ENCODE data around the gene ZNF583.
A peak's percentile ranks its signal among the peaks of the same experiment; 100 is the strongest.

ZNF583 gene

GRCh38 chr19:56393119-56394012 lies 10.8 kb upstream of the ZNF583 start, which contains the start of gene ZNF582:
Gene ZNF582, minus strand, starts transcription at chr19:56393534. Its CDS starts 1,782 bp downstream, at chr19:56391752.
- H3K27ac ChIP-seq (ENCODE audit: low read depth, low read length), result peak within 1 kb of the TSS; percentile 92
- H3K27me3 ChIP-seq (ENCODE audit: control insufficient read depth, insufficient read depth, low read length), result no peaks in the 10 kb centered on the region
- H3K36me3 ChIP-seq (ENCODE audit: control insufficient read depth, insufficient read depth, low read length), result peaks cover 11% of the 10 kb centered on the region; the same call in 1 of the 2 replicates
- peak within 1 kb of the TSS; percentile 98 for H3K9ac ChIP-seq (ENCODE audit: low read depth, low read length)
- no peaks in the 10 kb centered on the region for H3K4me1 ChIP-seq (ENCODE audit: control insufficient read depth, insufficient read depth, low read length)
- peaks cover 28% of the 10 kb centered on the region for H3K9me3 ChIP-seq (ENCODE audit: control insufficient read depth, insufficient read depth, low read length)
- H3K4me3 ChIP-seq (ENCODE audit: low read depth, low read length), result peak within 1 kb of the TSS; percentile 84

GRCh38 chr19:56398809-56399208 lies 5.3 kb upstream of the ZNF583 start:
- Histone ChIP-seq H3K27me3 (ENCODE audit: control insufficient read depth, insufficient read depth, low read length) (no peaks in the 10 kb centered on the region), H3K9me3 (ENCODE audit: control insufficient read depth, insufficient read depth, low read length) (peaks cover 47% of the 10 kb centered on the region), H3K4me3 (ENCODE audit: low read depth, low read length) (no peak overlapping the region), H3K36me3 (ENCODE audit: control insufficient read depth, insufficient read depth, low read length) (peaks cover 15% of the 10 kb centered on the region), H3K27ac (ENCODE audit: low read depth, low read length) (no peak overlapping the region), H3K4me1 (ENCODE audit: control insufficient read depth, insufficient read depth, low read length) (no peaks in the 10 kb centered on the region), H3K9ac (ENCODE audit: low read depth, low read length) (no peak overlapping the region)

DNA sequence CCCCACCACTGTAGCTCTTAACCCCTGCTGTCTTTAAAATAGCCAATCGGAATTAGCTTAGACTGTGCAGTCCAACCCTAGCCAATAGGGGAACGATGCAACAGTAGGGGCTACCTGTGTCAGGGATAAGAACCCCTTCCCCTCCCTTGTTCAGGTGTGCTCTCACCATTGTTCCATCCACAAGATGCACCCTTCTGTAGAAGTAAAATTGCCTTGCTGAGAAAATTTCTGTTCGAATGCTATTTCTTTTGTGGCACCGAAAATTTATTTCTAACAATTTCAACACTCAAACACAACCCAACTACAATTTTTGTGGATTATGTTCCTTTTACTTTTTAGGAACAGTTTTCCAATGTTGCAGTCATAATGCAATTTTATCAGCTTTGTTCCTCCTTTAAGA lies 3.6 kb upstream of the ZNF583 start:
- Histone ChIP-seq H3K4me1 (ENCODE audit: control insufficient read depth, insufficient read depth, low read length) (no peaks in the 10 kb centered on the region; the same call in 1 of the 2 replicates), H3K9me3 (ENCODE audit: control insufficient read depth, insufficient read depth, low read length) (peaks cover 32% of the 10 kb centered on the region), H3K27ac (ENCODE audit: low read depth, low read length) (no peak overlapping the region), H3K9ac (ENCODE audit: low read depth, low read length) (no peak overlapping the region), H3K4me3 (ENCODE audit: low read depth, low read length) (no peak overlapping the region), H3K27me3 (ENCODE audit: control insufficient read depth, insufficient read depth, low read length) (no peaks in the 10 kb centered on the region), H3K36me3 (ENCODE audit: control insufficient read depth, insufficient read depth, low read length) (peaks cover 15% of the 10 kb centered on the region)

DNA sequence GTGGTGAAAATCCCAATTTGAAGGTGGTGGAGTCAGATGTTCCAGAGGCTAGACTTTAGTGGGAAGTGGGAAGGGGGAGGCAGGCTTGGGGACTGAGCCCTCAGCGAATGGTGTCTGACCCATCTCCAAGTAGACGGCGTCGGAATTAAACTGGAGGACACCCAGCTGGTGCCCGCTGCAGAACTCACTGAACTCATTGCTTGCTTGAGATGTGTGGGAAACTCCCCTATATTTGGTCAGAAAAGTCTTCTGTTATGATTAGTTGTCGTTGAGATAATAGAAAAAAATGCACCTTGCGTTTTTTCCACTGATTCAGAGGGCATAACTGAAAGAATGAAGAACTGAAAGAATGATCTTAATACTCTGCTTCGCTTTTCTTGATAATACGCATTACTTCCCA lies 871 bp upstream of the ZNF583 start:
- Histone ChIP-seq H3K27ac (ENCODE audit: low read depth, low read length) (no peak overlapping the region), H3K27me3 (ENCODE audit: control insufficient read depth, insufficient read depth, low read length) (no peaks in the 10 kb centered on the region), H3K4me1 (ENCODE audit: control insufficient read depth, insufficient read depth, low read length) (no peaks in the 10 kb centered on the region; the same call in 1 of the 2 replicates), H3K36me3 (ENCODE audit: control insufficient read depth, insufficient read depth, low read length) (peaks cover 16% of the 10 kb centered on the region), H3K9ac (ENCODE audit: low read depth, low read length) (no peak overlapping the region), H3K4me3 (ENCODE audit: low read depth, low read length) (peak overlapping the region; percentile 92), H3K9me3 (ENCODE audit: control insufficient read depth, insufficient read depth, low read length) (peaks cover 39% of the 10 kb centered on the region)

- Histone ChIP-seq H3K4me3 (ENCODE audit: low read depth, low read length) (peak overlapping the region; percentile 92), H3K36me3 (ENCODE audit: control insufficient read depth, insufficient read depth, low read length) (peaks cover 15% of the 10 kb centered on the region), H3K27me3 (ENCODE audit: control insufficient read depth, insufficient read depth, low read length) (no peaks in the 10 kb centered on the region), H3K4me1 (ENCODE audit: control insufficient read depth, insufficient read depth, low read length) (no peaks in the 10 kb centered on the region; the same call in 1 of the 2 replicates), H3K9me3 (ENCODE audit: control insufficient read depth, insufficient read depth, low read length) (peaks cover 43% of the 10 kb centered on the region), H3K9ac (ENCODE audit: low read depth, low read length) (peak overlapping the region; percentile 86; the same call in 1 of the 2 replicates), H3K27ac (ENCODE audit: low read depth, low read length) (no peak overlapping the region)
Observed at GRCh38 chr19:56404705-56405056, 549 bp downstream of the ZNF583 start.

GRCh38 chr19:56405062-56405461 lies 930 bp downstream of the ZNF583 start:
- Histone ChIP-seq H3K4me3 (ENCODE audit: low read depth, low read length) (peak overlapping the region; percentile 92; the same call in 1 of the 2 replicates), H3K9me3 (ENCODE audit: control insufficient read depth, insufficient read depth, low read length) (peaks cover 42% of the 10 kb centered on the region), H3K9ac (ENCODE audit: low read depth, low read length) (no peak overlapping the region), H3K27ac (ENCODE audit: low read depth, low read length) (no peak overlapping the region), H3K27me3 (ENCODE audit: control insufficient read depth, insufficient read depth, low read length) (no peaks in the 10 kb centered on the region), H3K4me1 (ENCODE audit: control insufficient read depth, insufficient read depth, low read length) (no peaks in the 10 kb centered on the region; the same call in 1 of the 2 replicates), H3K36me3 (ENCODE audit: control insufficient read depth, insufficient read depth, low read length) (peaks cover 19% of the 10 kb centered on the region)

DNA sequence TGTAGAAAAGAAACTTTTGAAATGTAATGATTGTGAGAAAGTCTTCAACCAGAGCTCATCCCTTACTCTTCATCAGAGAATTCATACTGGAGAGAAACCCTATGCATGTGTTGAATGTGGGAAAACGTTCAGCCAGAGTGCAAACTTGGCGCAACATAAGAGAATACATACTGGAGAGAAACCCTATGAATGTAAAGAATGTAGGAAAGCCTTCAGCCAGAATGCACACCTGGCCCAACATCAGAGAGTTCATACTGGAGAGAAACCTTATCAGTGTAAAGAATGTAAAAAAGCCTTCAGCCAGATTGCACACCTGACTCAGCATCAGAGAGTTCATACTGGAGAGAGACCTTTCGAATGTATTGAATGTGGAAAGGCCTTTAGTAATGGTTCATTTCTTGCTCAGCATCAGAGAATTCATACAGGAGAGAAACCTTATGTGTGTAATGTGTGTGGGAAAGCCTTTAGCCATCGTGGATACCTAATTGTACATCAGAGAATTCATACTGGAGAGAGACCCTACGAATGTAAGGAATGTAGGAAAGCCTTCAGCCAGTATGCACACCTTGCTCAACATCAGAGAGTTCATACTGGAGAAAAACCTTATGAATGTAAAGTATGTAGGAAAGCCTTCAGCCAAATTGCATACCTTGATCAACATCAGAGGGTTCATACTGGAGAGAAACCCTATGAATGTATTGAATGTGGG lies 19.3 kb downstream of the ZNF583 start:
- H3K9me3 ChIP-seq (ENCODE audit: control insufficient read depth, insufficient read depth, low read length), result peaks cover 98% of the 10 kb centered on the region

DNA sequence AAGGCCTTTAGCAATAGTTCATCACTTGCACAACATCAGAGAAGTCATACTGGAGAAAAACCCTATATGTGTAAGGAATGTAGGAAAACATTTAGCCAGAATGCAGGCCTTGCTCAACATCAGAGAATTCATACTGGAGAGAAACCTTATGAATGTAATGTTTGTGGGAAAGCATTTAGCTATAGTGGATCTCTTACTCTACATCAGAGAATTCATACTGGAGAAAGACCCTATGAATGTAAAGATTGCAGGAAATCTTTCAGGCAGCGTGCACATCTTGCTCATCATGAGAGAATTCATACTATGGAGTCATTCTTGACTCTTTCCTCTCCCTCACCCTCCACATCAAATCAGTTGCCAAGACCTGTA lies 19.8 kb downstream of the ZNF583 start:
- Histone ChIP-seq H3K36me3 (ENCODE audit: control insufficient read depth, insufficient read depth, low read length) (peaks cover 7% of the 10 kb centered on the region), H3K4me3 (ENCODE audit: low read depth, low read length) (peak overlapping the region; percentile 3; the same call in 1 of the 2 replicates), H3K27ac (ENCODE audit: low read depth, low read length) (no peak overlapping the region), H3K9ac (ENCODE audit: low read depth, low read length) (no peak overlapping the region), H3K9me3 (ENCODE audit: control insufficient read depth, insufficient read depth, low read length) (peaks cover 98% of the 10 kb centered on the region), H3K27me3 (ENCODE audit: control insufficient read depth, insufficient read depth, low read length) (no peaks in the 10 kb centered on the region), H3K4me1 (ENCODE audit: control insufficient read depth, insufficient read depth, low read length) (no peaks in the 10 kb centered on the region)

More for the DNA sequence above, 19.3 kb downstream of the ZNF583 start:
- Histone ChIP-seq H3K4me1 (ENCODE audit: control insufficient read depth, insufficient read depth, low read length) (no peaks in the 10 kb centered on the region), H3K36me3 (ENCODE audit: control insufficient read depth, insufficient read depth, low read length) (peaks cover 7% of the 10 kb centered on the region), H3K27ac (ENCODE audit: low read depth, low read length) (no peak overlapping the region), H3K27me3 (ENCODE audit: control insufficient read depth, insufficient read depth, low read length) (no peaks in the 10 kb centered on the region), H3K4me3 (ENCODE audit: low read depth, low read length) (0 out of 2 replicates have a peak overlapping the region, but pooled peaks have one; percentile 3), H3K9ac (ENCODE audit: low read depth, low read length) (no peak overlapping the region)

- Histone ChIP-seq H3K9ac (ENCODE audit: low read depth, low read length) (no peak overlapping the region), H3K9me3 (ENCODE audit: control insufficient read depth, insufficient read depth, low read length) (peaks cover 82% of the 10 kb centered on the region), H3K4me3 (ENCODE audit: low read depth, low read length) (no peak overlapping the region; the same call in 1 of the 2 replicates), H3K27me3 (ENCODE audit: control insufficient read depth, insufficient read depth, low read length) (no peaks in the 10 kb centered on the region), H3K36me3 (ENCODE audit: control insufficient read depth, insufficient read depth, low read length) (peaks cover 20% of the 10 kb centered on the region), H3K27ac (ENCODE audit: low read depth, low read length) (no peak overlapping the region), H3K4me1 (ENCODE audit: control insufficient read depth, insufficient read depth, low read length) (no peaks in the 10 kb centered on the region)
Observed at GRCh38 chr19:56441206-56441792, 37.2 kb downstream of the ZNF583 start.

DNA sequence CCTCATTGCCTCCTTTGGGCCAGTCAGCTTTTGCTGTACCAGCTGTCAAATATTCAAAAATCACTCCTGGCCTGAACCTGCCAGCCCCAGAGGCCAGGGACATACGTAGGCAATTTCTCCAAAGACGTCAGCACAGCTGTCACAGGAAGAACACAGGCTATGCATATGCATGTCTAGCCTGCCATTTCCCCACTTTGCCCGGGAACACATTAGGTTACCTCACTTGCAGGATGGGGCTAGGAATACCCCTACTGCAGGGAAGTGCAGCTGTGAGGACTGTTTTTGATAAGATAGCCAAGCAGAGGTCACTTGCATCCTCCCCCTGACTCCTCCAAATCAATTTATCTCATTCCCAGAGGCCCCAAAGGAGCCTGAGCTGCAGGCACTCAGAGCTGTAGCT lies 70.2 kb downstream of the ZNF583 start:
- no peak overlapping the region for H3K27ac ChIP-seq (ENCODE audit: low read depth, low read length)
- no peak overlapping the region for H3K9ac ChIP-seq (ENCODE audit: low read depth, low read length)
- H3K27me3 ChIP-seq (ENCODE audit: control insufficient read depth, insufficient read depth, low read length), result no peaks in the 10 kb centered on the region
- peaks cover 56% of the 10 kb centered on the region for H3K9me3 ChIP-seq (ENCODE audit: control insufficient read depth, insufficient read depth, low read length)
- no peaks in the 10 kb centered on the region for H3K4me1 ChIP-seq (ENCODE audit: control insufficient read depth, insufficient read depth, low read length)
- H3K36me3 ChIP-seq (ENCODE audit: control insufficient read depth, insufficient read depth, low read length), result peaks cover 11% of the 10 kb centered on the region; the same call in 1 of the 2 replicates
- no peak overlapping the region for H3K4me3 ChIP-seq (ENCODE audit: low read depth, low read length)

Data from HUES48 (cell line).